NB4 (cell line): ENCODE data around the gene NGB.

Experiments used
- DNase-seq: peaks from one replicate; pipeline ENCODE4 v3.0.0; 2010; ENCODE audit warnings: low read depth
- H3K4me3 ChIP-seq: one replicate; pipeline ENCODE4 v1.5.1; 2011; ENCODE audit warnings: mild to moderate bottlenecking, low read depth, low read length, moderate library complexity
- MYC ChIP-seq: IDR thresholded peaks from 2 replicates; pipeline ENCODE4 v1.6.1; 2011; ENCODE audit warnings: low read depth, low read length
- POLR2A ChIP-seq: IDR thresholded peaks from 2 replicates; pipeline ENCODE4 v1.6.1; 2011; ENCODE audit warnings: mild to moderate bottlenecking; ENCODE audit not compliant: insufficient read length; ENCODE audit errors: extremely low read depth
- TF ChIP-seq, protein P1 (sequence below): IDR thresholded peaks from one replicate; pipeline ENCODE4 v1.5.1; 2012; ENCODE audit warnings: low read depth, low read length
- TF ChIP-seq, protein P2 (sequence below): IDR thresholded peaks from 2 replicates; pipeline ENCODE4 v1.6.1; 2011; ENCODE audit warnings: low read depth, low read length

Gene NGB

DNA sequence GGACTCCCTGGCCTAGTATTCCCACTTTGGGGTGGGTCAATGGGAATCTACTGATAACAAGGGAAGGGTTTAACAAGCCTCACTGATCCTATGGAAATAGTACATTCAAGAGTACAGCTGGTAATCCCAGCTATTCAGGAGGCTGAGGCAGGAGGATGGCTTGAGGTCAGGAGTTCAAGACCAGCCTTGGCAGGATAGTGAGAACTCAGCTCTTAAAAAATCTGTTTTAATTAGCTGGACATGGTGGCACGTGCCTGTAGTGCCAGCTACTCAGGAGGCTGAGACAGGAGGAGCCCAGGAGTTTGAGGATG is 45.1 kb upstream of the NGB start:
- TF ChIP-seq MYC, result no peak
- H3K4me3 ChIP-seq, result no peak overlapping the region
- DNase-seq, result no peak

DNA sequence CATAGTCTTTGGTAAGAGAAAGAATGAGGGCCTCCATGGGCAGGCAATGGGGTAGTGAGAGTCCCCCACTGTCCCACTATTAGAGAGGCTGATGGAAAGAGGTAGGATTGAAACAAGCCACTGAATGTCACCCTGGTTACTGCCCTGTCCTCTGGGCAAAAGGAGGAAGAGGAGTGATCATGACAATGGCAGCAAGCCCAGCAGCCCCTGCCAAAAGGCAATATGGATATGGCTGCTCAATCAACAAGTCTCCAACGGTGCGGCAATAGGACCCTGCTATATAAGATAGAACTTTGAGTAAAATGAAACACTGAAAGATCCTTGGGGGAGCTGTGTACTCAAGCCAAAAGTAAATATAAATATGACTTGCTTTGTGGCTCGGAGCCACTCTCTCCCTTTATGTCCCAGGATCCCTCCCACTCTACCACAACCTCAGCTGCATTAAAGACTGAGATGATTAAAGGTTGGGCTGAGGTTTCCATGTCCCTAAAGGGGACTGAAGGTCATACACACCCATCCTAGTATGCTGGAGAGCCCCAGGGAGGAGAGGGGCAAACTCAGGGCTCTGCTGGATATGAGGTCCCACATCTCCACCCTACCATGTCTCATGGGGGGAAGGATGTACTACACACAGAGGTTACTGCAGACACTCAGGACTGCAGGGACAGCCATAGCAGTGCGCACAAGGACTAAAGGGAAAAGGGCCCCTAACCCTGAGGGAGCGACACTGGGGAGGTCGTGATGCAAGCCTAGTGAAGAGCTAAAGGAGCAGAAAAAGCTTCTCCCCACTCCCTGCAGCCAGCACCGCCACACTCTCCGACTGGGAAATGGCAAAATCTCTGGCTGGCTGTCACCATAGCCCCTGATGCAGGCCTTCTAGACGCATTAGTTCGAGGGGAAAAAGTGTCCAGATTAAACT is 43.8 kb upstream of the NGB start:
- TF ChIP-seq POLR2A (no peak), MYC (no peak)
- TF ChIP-seq, protein P1, sequence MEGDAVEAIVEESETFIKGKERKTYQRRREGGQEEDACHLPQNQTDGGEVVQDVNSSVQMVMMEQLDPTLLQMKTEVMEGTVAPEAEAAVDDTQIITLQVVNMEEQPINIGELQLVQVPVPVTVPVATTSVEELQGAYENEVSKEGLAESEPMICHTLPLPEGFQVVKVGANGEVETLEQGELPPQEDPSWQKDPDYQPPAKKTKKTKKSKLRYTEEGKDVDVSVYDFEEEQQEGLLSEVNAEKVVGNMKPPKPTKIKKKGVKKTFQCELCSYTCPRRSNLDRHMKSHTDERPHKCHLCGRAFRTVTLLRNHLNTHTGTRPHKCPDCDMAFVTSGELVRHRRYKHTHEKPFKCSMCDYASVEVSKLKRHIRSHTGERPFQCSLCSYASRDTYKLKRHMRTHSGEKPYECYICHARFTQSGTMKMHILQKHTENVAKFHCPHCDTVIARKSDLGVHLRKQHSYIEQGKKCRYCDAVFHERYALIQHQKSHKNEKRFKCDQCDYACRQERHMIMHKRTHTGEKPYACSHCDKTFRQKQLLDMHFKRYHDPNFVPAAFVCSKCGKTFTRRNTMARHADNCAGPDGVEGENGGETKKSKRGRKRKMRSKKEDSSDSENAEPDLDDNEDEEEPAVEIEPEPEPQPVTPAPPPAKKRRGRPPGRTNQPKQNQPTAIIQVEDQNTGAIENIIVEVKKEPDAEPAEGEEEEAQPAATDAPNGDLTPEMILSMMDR, result no peak
- TF ChIP-seq, protein P2, sequence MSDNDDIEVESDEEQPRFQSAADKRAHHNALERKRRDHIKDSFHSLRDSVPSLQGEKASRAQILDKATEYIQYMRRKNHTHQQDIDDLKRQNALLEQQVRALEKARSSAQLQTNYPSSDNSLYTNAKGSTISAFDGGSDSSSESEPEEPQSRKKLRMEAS, result no peak
- no peak overlapping the region for H3K4me3 ChIP-seq
- no peak for DNase-seq

DNA sequence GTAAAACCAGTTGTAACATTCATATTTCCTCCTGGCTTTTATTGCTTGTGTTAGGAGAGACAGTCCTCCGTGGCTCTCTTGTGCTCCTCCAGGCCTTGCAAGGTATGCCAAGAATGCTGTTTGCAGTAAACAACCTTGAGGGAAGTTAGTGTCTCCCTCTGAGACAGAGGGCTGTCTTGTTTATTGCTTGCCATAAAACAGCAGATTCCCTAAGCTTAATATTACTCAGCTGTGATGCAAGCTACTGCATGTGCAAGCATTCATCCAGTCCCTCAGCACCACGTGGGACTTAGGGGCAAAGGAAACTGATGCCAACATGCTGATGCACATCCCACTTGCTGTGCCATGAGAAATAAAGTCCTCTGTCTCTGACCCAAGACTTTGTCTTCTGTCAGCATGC is 43.0 kb upstream of the NGB start:
- no peak for DNase-seq
- TF ChIP-seq, protein P1, result no peak
- no peak for TF ChIP-seq POLR2A
- no peak for TF ChIP-seq MYC
- TF ChIP-seq, protein P2, result no peak

DNA sequence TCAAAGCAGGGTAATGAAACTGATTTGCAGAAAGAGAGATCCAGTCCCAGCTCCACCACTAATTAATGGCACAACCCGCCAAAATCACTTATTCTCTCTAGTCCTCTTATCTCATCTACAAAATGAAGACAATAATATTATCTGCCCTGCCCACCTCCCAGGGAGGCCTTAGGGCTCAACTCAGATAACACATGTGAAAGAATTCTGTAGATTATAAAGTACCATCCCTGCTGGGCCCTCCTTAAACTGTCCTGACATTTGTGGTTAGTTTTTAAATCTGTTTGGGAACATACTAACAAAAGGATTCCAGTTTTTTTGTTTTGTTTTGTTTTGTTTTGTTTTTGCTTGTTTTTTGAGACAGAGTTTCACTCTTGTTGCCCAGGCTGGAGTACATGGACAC is 42.4 kb upstream of the NGB start:
- H3K4me3 ChIP-seq, result no peak overlapping the region
- DNase-seq, result no peak
- TF ChIP-seq, protein P2, result no peak
- TF ChIP-seq POLR2A (no peak), MYC (no peak)
- TF ChIP-seq, protein P1, result no peak

More for the DNA sequence above, 43.0 kb upstream of the NGB start:
- H3K4me3 ChIP-seq, result no peak overlapping the region

DNA sequence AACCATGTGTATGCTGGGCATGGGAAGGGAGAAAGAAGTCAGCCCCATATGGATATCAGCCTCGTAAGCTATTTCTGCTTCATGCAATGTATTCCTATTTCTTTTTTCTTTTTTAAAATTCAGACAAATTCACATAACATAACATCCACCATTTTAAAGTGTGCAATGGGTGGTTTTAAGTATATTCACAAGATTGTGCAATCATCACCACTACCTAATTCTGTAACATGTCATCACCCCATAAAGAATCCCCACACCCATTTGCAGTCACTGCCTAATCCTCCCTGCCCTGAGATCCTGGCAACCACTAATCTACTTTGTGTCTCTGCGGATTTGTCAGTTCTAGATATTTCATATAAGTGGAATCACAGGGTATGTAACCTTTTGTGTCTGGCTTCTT is 40.2 kb upstream of the NGB start:
- DNase-seq, result peak; percentile 46
- no peak overlapping the region for H3K4me3 ChIP-seq
- no peak for TF ChIP-seq POLR2A
- TF ChIP-seq, protein P2, result no peak
- TF ChIP-seq, protein P1, result no peak
- TF ChIP-seq MYC, result no peak

DNA sequence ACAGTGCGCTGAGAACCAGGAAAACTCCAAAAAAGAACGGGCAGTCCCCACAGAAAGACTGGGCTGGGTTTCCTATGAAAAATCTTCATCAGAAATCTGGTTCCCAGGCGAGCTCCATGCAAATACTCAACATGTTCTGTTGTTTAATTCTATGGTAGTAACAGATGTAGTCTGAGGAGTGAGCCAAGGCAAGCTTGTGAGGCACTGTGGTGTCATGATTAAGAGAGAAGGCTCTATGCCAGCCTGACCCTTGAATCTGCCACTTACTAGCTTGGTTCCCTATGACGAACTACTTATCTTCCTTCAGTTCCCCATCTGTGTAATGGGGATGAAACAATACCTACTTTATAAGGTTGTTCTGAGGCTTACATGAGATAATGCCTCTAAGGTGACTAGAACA is 39.0 kb upstream of the NGB start:
- DNase-seq, result no peak
- H3K4me3 ChIP-seq, result no peak overlapping the region
- TF ChIP-seq POLR2A (no peak), MYC (no peak)
- TF ChIP-seq, protein P2, result no peak
- TF ChIP-seq, protein P1, result no peak
